Loucy (cell line): ENCODE results near the gene KCNJ13.

Source experiments
- H2AFZ ChIP-seq: fragments of 200-600 bp; sonication (generic); 2 replicates; pipeline ENCODE4 v1.6.0; 2016; ENCODE audit warnings: antibody characterized with exemption, mild to moderate bottlenecking, low read length, moderate library complexity
- H3F3A ChIP-seq: fragments of 200-600 bp; 2 replicates; pipeline ENCODE4 v1.6.0; 2016; ENCODE audit warnings: antibody characterized with exemption, low read depth, mild to moderate bottlenecking
- H3K27me3 ChIP-seq: fragments of 200-600 bp; sonication (generic); 2 replicates; pipeline ENCODE4 v1.6.1; 2014; ENCODE audit warnings: low read length, mild to moderate bottlenecking; ENCODE audit not compliant: insufficient read depth, poor library complexity, severe bottlenecking
- H3K36me3 ChIP-seq: fragments of 200-600 bp; sonication (generic); 2 replicates; pipeline ENCODE4 v1.6.1; 2016; ENCODE audit warnings: low read length; ENCODE audit not compliant: insufficient read depth
- H3K4me1 ChIP-seq: fragments of 200-600 bp; sonication (generic); 2 replicates; pipeline ENCODE4 v1.5.1; 2014; ENCODE audit warnings: low read length, mild to moderate bottlenecking; ENCODE audit not compliant: insufficient read depth, poor library complexity, severe bottlenecking
- H3K4me2 ChIP-seq: fragments of 200-600 bp; sonication (generic); 2 replicates; pipeline ENCODE4 v1.6.0; 2014; ENCODE audit warnings: antibody characterized with exemption, low read length, low read depth, mild to moderate bottlenecking; ENCODE audit not compliant: poor library complexity, severe bottlenecking
- H3K4me3 ChIP-seq: fragments of 200-600 bp; sonication (generic); 2 replicates; pipeline ENCODE4 v1.5.1; 2014; ENCODE audit warnings: low read length, mild to moderate bottlenecking, mixed read lengths; ENCODE audit not compliant: poor library complexity, severe bottlenecking
- H3K79me2 ChIP-seq: fragments of 200-600 bp; sonication (generic); 2 replicates; pipeline ENCODE4 v1.6.1; 2014; ENCODE audit warnings: low read length; ENCODE audit not compliant: insufficient read depth
- H3K9ac ChIP-seq: fragments of 200-600 bp; sonication (generic); 2 replicates; pipeline ENCODE4 v1.6.0; 2014; ENCODE audit warnings: mild to moderate bottlenecking, low read depth, low read length, moderate library complexity; ENCODE audit not compliant: poor library complexity, severe bottlenecking
- H3K9me2 ChIP-seq: fragments of 200-600 bp; sonication (generic); replicated peaks from 2 replicates; pipeline ENCODE4 v1.6.1; 2016; ENCODE audit warnings: low read depth, low read length, mixed read lengths
- H3K9me3 ChIP-seq: fragments of 200-600 bp; sonication (generic); 2 replicates; pipeline ENCODE4 v1.6.1; 2014; ENCODE audit warnings: mild to moderate bottlenecking, antibody characterized with exemption, low read length, low read depth; ENCODE audit not compliant: insufficient read depth
- H4K20me1 ChIP-seq: fragments of 200-600 bp; sonication (generic); 2 replicates; pipeline ENCODE4 v1.6.0; 2014; ENCODE audit warnings: antibody characterized with exemption, low read length, mild to moderate bottlenecking; ENCODE audit not compliant: insufficient read depth, poor library complexity, severe bottlenecking
- CTCF ChIP-seq: fragments of 200-600 bp; sonication (generic); conservative IDR thresholded peaks from 2 replicates; pipeline ENCODE4 v1.5.1; 2014; ENCODE audit warnings: mild to moderate bottlenecking, antibody characterized with exemption, low read length
- EZH2phosphoT487 ChIP-seq: fragments of 200-600 bp; IDR thresholded peaks from 2 replicates; pipeline ENCODE4 v1.6.1; 2018; ENCODE audit warnings: antibody characterized with exemption, mild to moderate bottlenecking, moderate library complexity, borderline replicate concordance

Gene KCNJ13

GRCh38 chr2:232776435-232776834 lies at the start of gene KCNJ13:
Gene KCNJ13, minus strand, starts transcription at chr2:232776565. Its CDS starts 5,203 bp downstream, at chr2:232771362.
- no peaks in the 10 kb centered on the region for H3K9me2 ChIP-seq
- H3K4me1 ChIP-seq: peaks cover 24% of the 10 kb centered on the region
- H3K4me3 ChIP-seq: no peak within 1 kb of the TSS
- H3K9me3 ChIP-seq: no peaks in the 10 kb centered on the region
- no peaks in the 10 kb centered on the region; the same call in 1 of the 2 replicates for H3K79me2 ChIP-seq
- no peaks in the 10 kb centered on the region for H4K20me1 ChIP-seq
- H3F3A ChIP-seq: peaks cover 5% of the 10 kb centered on the region; the same call in 1 of the 2 replicates
- H2AFZ ChIP-seq: no peak within 1 kb of the TSS
- H3K9ac ChIP-seq: no peak within 1 kb of the TSS
- TF ChIP-seq CTCF (no peak), EZH2phosphoT487 (no peak)
- no peaks in the 10 kb centered on the region for H3K27me3 ChIP-seq
- no peaks in the 10 kb centered on the region for H3K36me3 ChIP-seq
- no peak within 1 kb of the TSS for H3K4me2 ChIP-seq

- Histone ChIP-seq H3K9ac (no peak overlapping the region), H3F3A (no peaks in the 10 kb centered on the region), H3K9me3 (no peaks in the 10 kb centered on the region), H3K36me3 (peaks cover 58% of the 10 kb centered on the region; the same call in 1 of the 2 replicates), H3K4me1 (no peaks in the 10 kb centered on the region), H3K4me3 (no peak overlapping the region), H3K79me2 (no peaks in the 10 kb centered on the region), H4K20me1 (no peaks in the 10 kb centered on the region), H3K4me2 (no peak overlapping the region), H3K27me3 (no peaks in the 10 kb centered on the region), H2AFZ (no peak overlapping the region), H3K9me2 (no peaks in the 10 kb centered on the region)
- TF ChIP-seq CTCF (no peak), EZH2phosphoT487 (no peak)
These were observed 41.4 kb upstream of the KCNJ13 start for GRCh38 chr2:232817756-232818155.

GRCh38 chr2:232816657-232817056 lies 40.3 kb upstream of the KCNJ13 start:
- H3K4me3 ChIP-seq: no peak overlapping the region
- H3K9me2 ChIP-seq: no peaks in the 10 kb centered on the region
- H3F3A ChIP-seq: no peaks in the 10 kb centered on the region
- no peak overlapping the region for H3K9ac ChIP-seq
- no peaks in the 10 kb centered on the region for H4K20me1 ChIP-seq
- peaks cover 68% of the 10 kb centered on the region; the same call in 1 of the 2 replicates for H3K36me3 ChIP-seq
- H3K4me1 ChIP-seq: no peaks in the 10 kb centered on the region
- no peak overlapping the region for H3K4me2 ChIP-seq
- no peaks in the 10 kb centered on the region for H3K27me3 ChIP-seq
- H2AFZ ChIP-seq: no peak overlapping the region
- no peaks in the 10 kb centered on the region for H3K9me3 ChIP-seq
- TF ChIP-seq EZH2phosphoT487 (no peak), CTCF (no peak)
- H3K79me2 ChIP-seq: no peaks in the 10 kb centered on the region
